ENCODE measurements around the gene KANSL3. TPM values are rescaled to one million over a fixed set of nuclear protein-coding genes. Genes with fewer than 3 reads are reported as not detected.
A peak's percentile ranks its signal among the peaks of the same experiment; 100 is the strongest.
"Not testable (repeated sequence)": the region's sequence is repeated elsewhere in the genome, so short reads cannot be mapped to it uniquely, and the experiment has no call there.

KANSL3 gene
- total RNA-seq, 2 experiments from 2014 or later: 60.8 to 64.4 TPM

DNA sequence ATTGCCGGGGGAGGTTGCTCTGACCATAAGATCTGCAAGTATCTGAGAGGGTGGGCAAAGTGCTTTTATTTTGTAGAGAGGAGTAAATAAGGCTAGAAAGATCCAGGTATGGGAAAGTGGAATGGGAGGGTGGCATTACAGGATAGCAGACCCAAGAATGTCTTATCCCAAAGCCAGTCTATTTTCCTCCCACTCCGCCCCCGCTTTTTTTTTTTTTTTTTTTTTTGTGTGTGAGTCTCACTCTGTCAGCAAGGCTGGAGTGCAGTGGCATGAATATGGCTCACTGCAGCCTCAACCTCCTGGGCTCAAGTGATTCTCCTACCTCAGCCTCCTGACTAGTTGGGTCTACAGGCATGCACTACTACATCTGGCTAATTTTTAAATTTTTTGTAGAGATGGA, 70.0 kb downstream of the KANSL3 start:
- Mint-ChIP-seq H3K27me3 (ENCODE audit: low read depth) (no peaks in the 10 kb centered on the region), H3K27ac (no peak overlapping the region), H3K4me1 (ENCODE audit: low read depth) (no peaks in the 10 kb centered on the region), H3K9me3 (ENCODE audit: insufficient read depth) (no peaks in the 10 kb centered on the region), H3K4me3 (no peak overlapping the region), H3K36me3 (ENCODE audit: low read depth) (no peaks in the 10 kb centered on the region)
- DNase-seq: no peak
- ChIA-PET CTCF (interaction anchor here (3.0 kb wide), 1 partner anchor 14 kb away, joined by 11 read pairs; no protein-coding TSS in a partner anchor), POLR2A (interaction anchor here (0.5 kb wide), 1 partner anchor 36 kb away, joined by 3 read pairs; no protein-coding TSS in a partner anchor)
- ATAC-seq: no peak

DNA sequence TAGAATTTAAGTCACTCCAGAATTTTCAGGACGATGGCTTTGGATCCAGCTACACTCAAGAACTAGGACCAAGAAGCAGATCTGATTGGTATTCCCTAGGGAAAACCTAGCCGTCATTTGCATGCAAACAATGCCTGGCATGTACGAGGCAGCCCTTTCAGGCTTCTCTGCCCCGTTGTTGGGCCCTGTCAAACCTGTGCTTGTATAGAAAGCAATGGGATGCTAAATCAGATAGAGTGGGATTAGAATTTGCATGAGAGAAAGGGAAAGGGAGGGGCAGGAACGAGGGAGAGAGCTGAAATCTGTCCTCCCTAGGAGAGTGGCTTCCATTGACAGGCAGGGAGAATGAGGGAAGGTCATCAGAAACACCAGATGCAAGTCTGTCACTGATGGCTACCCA, 73.0 kb downstream of the KANSL3 start:
- Mint-ChIP-seq H3K27me3 (ENCODE audit: low read depth) (no peaks in the 10 kb centered on the region), H3K36me3 (ENCODE audit: low read depth) (no peaks in the 10 kb centered on the region), H3K4me3 (no peak overlapping the region), H3K27ac (no peak overlapping the region), H3K9me3 (ENCODE audit: insufficient read depth) (no peaks in the 10 kb centered on the region), H3K4me1 (ENCODE audit: low read depth) (no peaks in the 10 kb centered on the region)
- ATAC-seq (no peak), DNase-seq (no peak)
- CTCF ChIA-PET: interaction anchor here (2.7 kb wide), 1 partner anchor 11 kb away, joined by 14 read pairs; no protein-coding TSS in a partner anchor
- POLR2A ChIA-PET: no interaction called here

DNA sequence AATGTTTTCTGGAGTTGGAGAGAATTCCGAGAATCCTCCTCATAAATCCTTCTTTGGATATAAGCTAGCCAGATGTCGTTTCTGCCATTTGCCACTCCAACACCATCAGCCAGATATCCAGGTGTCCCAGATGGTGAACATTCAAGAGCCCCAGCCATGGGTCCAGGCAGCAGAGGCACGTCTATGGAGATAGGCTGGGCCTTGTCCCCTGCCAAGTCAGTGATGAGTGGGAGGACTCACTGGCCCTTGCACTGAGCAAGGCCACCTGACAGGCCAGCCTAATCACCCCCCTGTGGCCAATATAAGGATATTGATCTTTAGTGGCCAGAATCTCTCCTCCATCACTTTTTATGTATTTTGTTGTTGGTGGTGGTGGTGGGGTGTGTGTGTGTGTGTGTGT, 73.5 kb downstream of the KANSL3 start:
- ChIA-PET CTCF (interaction anchor here (2.7 kb wide), 1 partner anchor 10 kb away, joined by 14 read pairs; no protein-coding TSS in a partner anchor), POLR2A (no interaction called here)
- H3K9me3 Mint-ChIP-seq (ENCODE audit: insufficient read depth): no peaks in the 10 kb centered on the region
- no peak overlapping the region for H3K4me3 Mint-ChIP-seq
- ATAC-seq (no peak), DNase-seq (no peak)
- H3K27ac Mint-ChIP-seq: no peak overlapping the region
- no peaks in the 10 kb centered on the region for H3K36me3 Mint-ChIP-seq (ENCODE audit: low read depth)
- H3K27me3 Mint-ChIP-seq (ENCODE audit: low read depth): no peaks in the 10 kb centered on the region
- no peaks in the 10 kb centered on the region for H3K4me1 Mint-ChIP-seq (ENCODE audit: low read depth)

DNA sequence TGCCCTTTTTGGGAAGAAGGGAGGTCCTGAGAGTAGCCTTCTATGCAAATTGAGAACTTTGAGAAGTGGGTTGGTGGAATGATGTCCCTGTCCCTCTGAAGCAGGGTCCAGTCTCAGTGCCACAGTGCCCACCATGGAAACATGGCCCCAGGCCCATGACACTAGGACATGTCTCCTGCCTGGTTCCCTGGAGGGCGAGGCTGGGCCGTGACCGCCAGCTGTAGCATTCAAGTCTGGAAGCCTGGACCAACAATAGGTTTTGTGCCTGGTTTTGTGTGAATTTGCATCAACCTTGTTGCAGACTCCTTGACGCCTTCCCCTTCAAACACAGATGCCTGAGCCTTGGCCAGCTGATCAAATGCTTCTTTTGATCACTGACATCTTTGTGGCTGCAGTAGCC, 74.1 kb downstream of the KANSL3 start:
- DNase-seq (no peak), ATAC-seq (no peak)
- Mint-ChIP-seq H3K36me3 (ENCODE audit: low read depth) (no peaks in the 10 kb centered on the region), H3K4me1 (ENCODE audit: low read depth) (no peaks in the 10 kb centered on the region), H3K27me3 (ENCODE audit: low read depth) (no peaks in the 10 kb centered on the region), H3K4me3 (no peak overlapping the region), H3K27ac (no peak overlapping the region), H3K9me3 (ENCODE audit: insufficient read depth) (no peaks in the 10 kb centered on the region)
- ChIA-PET POLR2A (no interaction called here), CTCF (interaction anchor here (2.7 kb wide), 1 partner anchor 10 kb away, joined by 14 read pairs; no protein-coding TSS in a partner anchor)

DNA sequence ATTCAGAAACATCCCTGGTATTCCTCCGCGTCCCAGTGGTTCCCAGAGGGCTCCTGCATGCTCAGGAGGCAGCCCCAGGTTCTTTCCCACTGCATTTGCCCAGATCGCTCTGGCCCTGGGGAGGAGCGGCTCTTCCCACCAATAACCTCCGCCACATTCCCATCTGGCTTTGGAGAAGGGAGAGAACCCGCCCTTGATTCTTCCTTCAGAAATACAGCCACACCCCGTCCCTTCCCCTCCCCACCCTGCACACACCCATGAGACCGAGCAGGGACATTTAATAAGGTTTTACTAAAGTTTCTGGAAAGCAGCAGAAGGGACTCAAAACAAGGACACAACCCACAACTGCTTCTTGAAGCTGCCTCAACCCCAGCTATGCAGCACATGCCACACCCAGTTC, 79.6 kb downstream of the KANSL3 start:
- Mint-ChIP-seq H3K4me1 (ENCODE audit: low read depth) (peaks cover 20% of the 10 kb centered on the region), H3K36me3 (ENCODE audit: low read depth) (no peaks in the 10 kb centered on the region), H3K4me3 (no peak overlapping the region), H3K9me3 (ENCODE audit: insufficient read depth) (no peaks in the 10 kb centered on the region), H3K27me3 (ENCODE audit: low read depth) (no peaks in the 10 kb centered on the region), H3K27ac (no peak overlapping the region)
- DNase-seq (no peak), ATAC-seq (no peak)
- POLR2A ChIA-PET: no interaction called here
- CTCF ChIA-PET: interaction anchor here (1.5 kb wide), 1 partner anchor 151 kb away, joined by 4 read pairs; no protein-coding TSS in a partner anchor

DNA sequence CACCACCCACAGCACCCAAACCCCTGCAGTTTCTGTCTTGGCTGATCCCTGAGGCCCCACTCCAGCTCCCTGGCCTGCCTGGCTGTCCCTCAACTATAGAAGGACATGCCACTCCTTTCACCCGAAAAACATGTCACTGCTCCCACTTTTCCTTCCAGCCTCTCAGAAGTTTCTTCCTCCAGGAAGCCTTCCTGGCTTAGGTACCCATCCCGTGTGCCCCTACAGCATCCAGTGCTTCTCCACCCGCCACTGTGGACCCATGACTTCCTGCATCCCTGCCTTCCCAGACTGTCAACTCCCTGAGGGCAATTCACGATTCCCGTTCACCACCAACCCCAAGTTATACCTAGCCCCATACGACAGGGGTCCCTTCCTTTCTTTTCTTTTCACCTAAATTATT, 80.1 kb downstream of the KANSL3 start:
- Mint-ChIP-seq H3K9me3 (ENCODE audit: insufficient read depth) (no peaks in the 10 kb centered on the region), H3K36me3 (ENCODE audit: low read depth) (peaks cover 3% of the 10 kb centered on the region), H3K4me1 (ENCODE audit: low read depth) (peaks cover 23% of the 10 kb centered on the region), H3K27ac (no peak overlapping the region), H3K4me3 (no peak overlapping the region), H3K27me3 (ENCODE audit: low read depth) (no peaks in the 10 kb centered on the region)
- no peak for ATAC-seq
- ChIA-PET CTCF (interaction anchor here (1.5 to 5.7 kb wide), 2 partner anchors 151 kb away, joined by 4 to 67 read pairs; no protein-coding TSS in a partner anchor), POLR2A (no interaction called here)
- DNase-seq: no peak

DNA sequence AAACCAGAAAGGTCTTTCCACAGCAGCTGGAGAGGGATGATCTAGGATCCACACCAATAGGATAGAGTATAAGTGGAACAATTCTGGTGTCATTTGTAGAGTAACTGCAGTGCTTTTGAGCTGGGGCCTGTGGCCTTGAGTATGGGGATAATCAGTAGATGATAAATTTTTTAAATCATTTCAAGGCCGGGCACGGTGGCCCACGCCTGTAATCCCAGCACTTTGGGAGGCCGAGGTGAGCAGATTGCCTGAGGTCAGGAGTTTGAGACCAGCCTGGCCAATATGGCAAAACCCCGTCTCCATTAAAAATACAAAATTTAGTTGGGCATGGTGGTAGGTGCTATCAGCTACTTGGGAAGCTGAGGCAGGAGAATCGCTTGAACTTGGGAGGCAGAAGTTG, 80.7 kb downstream of the KANSL3 start:
- not testable (repeated sequence) for H3K27ac Mint-ChIP-seq; DNase-seq; H3K4me3 Mint-ChIP-seq; H3K36me3 Mint-ChIP-seq (ENCODE audit: low read depth); H3K27me3 Mint-ChIP-seq (ENCODE audit: low read depth); H3K9me3 Mint-ChIP-seq (ENCODE audit: insufficient read depth); ATAC-seq
- POLR2A ChIA-PET: interaction anchor here (1.7 kb wide), 1 partner anchor 16 kb away, joined by 4 read pairs; no protein-coding TSS in a partner anchor
- H3K4me1 Mint-ChIP-seq (ENCODE audit: low read depth): peaks cover 25% of the 10 kb centered on the region
- CTCF ChIA-PET: interaction anchor here (5.7 to 6.0 kb wide), 2 partner anchors 16 to 150 kb away, joined by 67 to 90 read pairs; no protein-coding TSS in a partner anchor

DNA sequence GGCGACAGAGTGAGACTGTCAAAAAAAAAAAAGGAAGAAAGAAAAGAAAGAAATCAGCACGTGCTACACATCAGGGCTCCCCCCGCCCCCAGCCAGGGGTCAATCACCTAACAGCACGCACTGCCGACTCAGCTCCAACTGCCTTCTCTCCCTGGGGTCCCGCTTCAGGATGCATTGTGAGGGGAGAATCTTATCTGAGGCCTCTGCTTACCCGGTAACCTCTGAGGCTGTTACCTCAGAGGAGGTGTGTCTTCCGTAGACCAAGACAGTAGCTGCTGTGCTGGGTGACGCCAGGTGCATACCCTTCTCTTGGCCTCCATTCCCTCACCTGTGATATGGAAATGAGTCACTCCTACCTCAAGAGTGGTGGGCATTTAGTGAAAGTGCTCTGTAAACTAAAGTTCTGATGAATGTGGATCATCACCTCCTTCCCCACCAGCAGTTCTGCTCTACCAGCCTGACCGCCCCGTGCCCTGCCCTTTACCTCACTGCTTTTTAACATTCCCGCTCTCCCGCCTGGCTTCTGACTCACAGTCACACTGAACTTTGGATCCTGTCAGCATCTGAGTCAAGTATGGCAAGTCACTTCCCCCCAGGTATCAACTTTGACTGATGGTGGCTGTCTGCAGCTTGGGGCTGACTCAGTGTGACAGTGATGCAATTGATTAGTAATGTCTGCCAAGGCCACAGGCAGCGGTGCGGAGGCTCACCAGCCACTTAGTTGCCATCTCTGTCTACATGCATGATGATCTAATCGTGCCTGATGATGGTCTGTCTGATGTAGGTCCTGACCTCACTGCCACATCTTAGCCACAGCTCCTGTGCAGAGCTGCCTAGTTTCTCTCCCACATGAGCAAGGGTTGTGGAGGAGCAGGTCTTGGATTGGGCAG, 81.4 kb downstream of the KANSL3 start:
- H3K4me1 Mint-ChIP-seq (ENCODE audit: low read depth): peaks cover 25% of the 10 kb centered on the region
- ChIA-PET CTCF (interaction anchor here (0.6 to 6.0 kb wide), 5 partner anchors 15 to 149 kb away, joined by 3 to 90 read pairs (median 30); no protein-coding TSS in a partner anchor), POLR2A (interaction anchor here (1.7 kb wide), 1 partner anchor 15 kb away, joined by 4 read pairs; no protein-coding TSS in a partner anchor)
- peak overlapping the region; percentile 7 for H3K27ac Mint-ChIP-seq
- no peaks in the 10 kb centered on the region for H3K9me3 Mint-ChIP-seq (ENCODE audit: insufficient read depth)
- H3K4me3 Mint-ChIP-seq: no peak overlapping the region
- peaks cover 10% of the 10 kb centered on the region for H3K36me3 Mint-ChIP-seq (ENCODE audit: low read depth)
- no peaks in the 10 kb centered on the region for H3K27me3 Mint-ChIP-seq (ENCODE audit: low read depth)
- no peak for ATAC-seq
- DNase-seq: no peak

DNA sequence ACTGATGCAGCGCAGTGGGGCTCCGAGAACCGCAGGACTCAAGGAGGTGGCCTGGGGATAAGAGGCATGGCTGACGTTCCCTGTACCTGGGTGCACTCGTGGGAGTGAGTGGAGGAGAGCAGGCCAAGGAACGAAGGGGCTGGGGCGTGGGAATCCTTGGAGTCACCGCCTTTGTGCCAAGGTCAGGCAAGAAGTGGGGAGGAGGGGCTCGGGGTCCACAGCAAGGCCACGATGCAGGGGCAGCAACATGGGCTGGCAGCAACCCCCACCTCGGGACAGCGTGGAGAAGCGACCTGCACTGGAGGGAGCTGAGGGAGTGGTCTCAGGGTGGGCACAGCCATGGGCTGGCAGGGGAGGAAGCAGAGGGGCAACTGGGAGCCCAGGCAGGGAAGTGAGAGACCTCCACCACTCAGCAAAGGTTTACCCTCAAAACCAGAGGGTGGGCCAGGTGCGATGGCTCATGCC, 82.9 kb downstream of the KANSL3 start:
- ATAC-seq (no peak), DNase-seq (no peak)
- H3K36me3 Mint-ChIP-seq (ENCODE audit: low read depth): peaks cover 12% of the 10 kb centered on the region
- no peaks in the 10 kb centered on the region for H3K9me3 Mint-ChIP-seq (ENCODE audit: insufficient read depth)
- H3K4me1 Mint-ChIP-seq (ENCODE audit: low read depth): peaks cover 25% of the 10 kb centered on the region
- CTCF ChIA-PET: interaction anchor here (0.6 to 6.0 kb wide), 19 partner anchors 9 to 165 kb away, joined by 3 to 90 read pairs (median 7); partner anchors contain the start of gene ARID5A
- H3K4me3 Mint-ChIP-seq: no peak overlapping the region
- POLR2A ChIA-PET: interaction anchor here (0.6 to 2.1 kb wide), 4 partner anchors 14 to 223 kb away, joined by 3 to 22 read pairs (median 4); no protein-coding TSS in a partner anchor
- H3K27me3 Mint-ChIP-seq (ENCODE audit: low read depth): no peaks in the 10 kb centered on the region
- H3K27ac Mint-ChIP-seq: no peak overlapping the region

DNA sequence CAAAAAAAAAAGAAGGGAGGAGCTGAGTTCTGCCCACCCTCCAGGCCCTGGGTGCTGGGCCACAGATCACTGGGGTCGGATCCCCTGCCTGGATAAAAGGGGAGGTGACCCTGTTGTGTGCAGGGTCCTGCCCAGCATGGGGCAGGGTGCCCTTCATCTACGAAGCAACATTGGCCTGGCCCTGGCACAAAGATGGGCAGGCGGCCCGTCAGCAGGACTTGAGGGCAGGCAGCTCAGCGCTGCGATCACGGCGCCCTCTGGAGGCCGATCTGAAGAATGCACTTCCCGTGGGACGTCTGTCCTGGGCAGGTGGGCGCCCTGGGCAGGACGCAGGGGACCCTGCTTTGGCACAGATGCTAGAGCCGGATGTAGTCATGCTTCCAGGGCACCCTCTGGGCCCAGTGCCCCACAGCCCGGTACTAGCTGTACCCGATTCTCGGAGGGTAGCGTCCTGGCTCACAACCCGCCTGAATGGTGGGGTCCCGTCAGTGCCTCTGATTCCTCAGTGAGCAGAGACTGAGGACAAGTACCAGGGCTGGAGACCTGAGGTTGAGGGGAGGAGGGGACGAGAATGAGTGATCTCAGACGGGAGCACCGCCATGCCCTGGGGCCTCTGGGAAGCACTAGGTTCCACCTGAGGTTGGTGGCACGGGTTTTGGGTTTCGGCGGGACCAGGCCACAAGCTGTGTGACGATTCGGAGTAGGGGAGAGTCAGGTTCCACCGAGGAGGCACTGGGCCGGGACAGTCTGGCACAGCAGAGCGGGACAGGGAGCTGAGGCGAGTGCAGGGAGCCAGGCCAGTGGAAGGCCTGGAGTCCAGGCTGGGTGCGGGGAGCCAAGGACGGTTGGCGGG, 83.6 kb downstream of the KANSL3 start:
- peaks cover 15% of the 10 kb centered on the region for H3K36me3 Mint-ChIP-seq (ENCODE audit: low read depth)
- peaks cover 25% of the 10 kb centered on the region for H3K4me1 Mint-ChIP-seq (ENCODE audit: low read depth)
- H3K27me3 Mint-ChIP-seq (ENCODE audit: low read depth): no peaks in the 10 kb centered on the region
- POLR2A ChIA-PET: interaction anchor here (0.6 to 2.1 kb wide), 7 partner anchors 14 to 224 kb away, joined by 3 to 22 read pairs (median 5); no protein-coding TSS in a partner anchor
- H3K4me3 Mint-ChIP-seq: no peak overlapping the region
- CTCF ChIA-PET: interaction anchor here (0.6 to 6.0 kb wide), 52 partner anchors 10 to 326 kb away, joined by 3 to 90 read pairs (median 4); partner anchors contain the start of genes ARID5A, ITPRIPL1 and NCAPH
- peak overlapping the region; percentile 43 for H3K27ac Mint-ChIP-seq
- no peaks in the 10 kb centered on the region for H3K9me3 Mint-ChIP-seq (ENCODE audit: insufficient read depth)
- ATAC-seq: peak; percentile 77
- peak; percentile 73 for DNase-seq

DNA sequence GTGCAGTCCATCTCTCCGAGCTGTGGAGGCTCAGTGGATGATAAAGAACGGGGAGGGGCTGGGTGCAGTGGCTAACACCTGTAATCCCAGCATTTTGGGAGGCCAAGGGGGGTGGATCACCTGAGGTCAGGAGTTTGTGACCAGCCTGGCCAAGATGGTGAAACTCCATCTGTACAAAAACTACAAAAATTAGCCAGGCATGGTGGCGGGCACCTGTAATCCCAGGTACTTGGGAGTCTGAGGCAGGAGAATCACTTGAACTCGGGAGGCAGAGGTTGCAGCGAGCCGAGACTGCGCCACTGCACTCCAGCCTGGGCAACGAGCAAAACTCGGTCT, 84.2 kb downstream of the KANSL3 start:
- not testable (repeated sequence) for H3K9me3 Mint-ChIP-seq (ENCODE audit: insufficient read depth); DNase-seq; H3K4me3 Mint-ChIP-seq; ATAC-seq; H3K27me3 Mint-ChIP-seq (ENCODE audit: low read depth)
- ChIA-PET POLR2A (interaction anchor here (0.8 to 2.1 kb wide), 5 partner anchors 16 to 196 kb away, joined by 3 to 22 read pairs (median 5); no protein-coding TSS in a partner anchor), CTCF (interaction anchor here (0.7 to 6.0 kb wide), 50 partner anchors 10 to 327 kb away, joined by 3 to 90 read pairs (median 4); partner anchors contain the start of genes ARID5A, ITPRIPL1 and NCAPH)
- H3K36me3 Mint-ChIP-seq (ENCODE audit: low read depth): peaks cover 15% of the 10 kb centered on the region
- peak overlapping the region; percentile 43 for H3K27ac Mint-ChIP-seq
- peaks cover 25% of the 10 kb centered on the region for H3K4me1 Mint-ChIP-seq (ENCODE audit: low read depth)
